Karpas-422 (cell line): ENCODE results near the gene GNAL. TPM values are rescaled to one million over a fixed set of nuclear protein-coding genes. Genes with fewer than 3 reads are reported as not detected.

Experiments used
- DNase-seq: peaks from one replicate; pipeline ENCODE4 v3.0.0-alpha.2; 2015
- H2AFZ ChIP-seq: fragments of 200-600 bp; sonication (generic); 2 replicates; pipeline ENCODE4 v1.6.1; 2014; ENCODE audit warnings: antibody characterized with exemption, low read length, mixed read lengths
- H3K27ac ChIP-seq: fragments of 200-600 bp; sonication (generic); 2 replicates; pipeline ENCODE4 v1.5.1; 2014; ENCODE audit warnings: mild to moderate bottlenecking, low read length, moderate library complexity
- H3K27me3 ChIP-seq: fragments of 200-600 bp; sonication (generic); 2 replicates; pipeline ENCODE4 v1.6.1; 2014; ENCODE audit warnings: low read length, mixed read lengths
- H3K36me3 ChIP-seq: fragments of 200-600 bp; sonication (generic); 2 replicates; pipeline ENCODE4 v1.6.1; 2014; ENCODE audit warnings: low read length, mixed read lengths; ENCODE audit not compliant: insufficient read depth
- H3K4me1 ChIP-seq: fragments of 200-600 bp; sonication (generic); 2 replicates; pipeline ENCODE4 v1.6.1; 2014; ENCODE audit warnings: mild to moderate bottlenecking, low read length, mixed read lengths
- H3K4me2 ChIP-seq: fragments of 200-600 bp; sonication (generic); 2 replicates; pipeline ENCODE4 v1.6.1; 2014; ENCODE audit warnings: low read length, low read depth, mild to moderate bottlenecking; ENCODE audit not compliant: poor library complexity, severe bottlenecking
- H3K4me3 ChIP-seq: fragments of 200-600 bp; sonication (generic); 2 replicates; pipeline ENCODE4 v1.5.1; 2014; ENCODE audit warnings: mild to moderate bottlenecking, antibody characterized with exemption, low read length, mixed read lengths
- H3K79me2 ChIP-seq: fragments of 200-600 bp; sonication (generic); 2 replicates; pipeline ENCODE4 v1.6.1; 2014; ENCODE audit warnings: mild to moderate bottlenecking, low read length, mixed read lengths
- H3K9ac ChIP-seq: fragments of 200-600 bp; sonication (generic); 2 replicates; pipeline ENCODE4 v1.6.0; 2014; ENCODE audit warnings: low read length
- H3K9me2 ChIP-seq: fragments of 200-600 bp; sonication (generic), shearing (Covaris generic); replicated peaks from 2 replicates; pipeline ENCODE4 v1.6.0; 2014; ENCODE audit warnings: mild to moderate bottlenecking, low read length, moderate library complexity; ENCODE audit not compliant: insufficient read depth
- H3K9me3 ChIP-seq: fragments of 300-700, 200-600 bp; sonication (generic); 2 replicates; pipeline ENCODE4 v1.6.1; 2014; ENCODE audit warnings: low read length, mixed read lengths
- H4K20me1 ChIP-seq: fragments of 200-600 bp; sonication (generic); 2 replicates; pipeline ENCODE4 v1.6.1; 2014; ENCODE audit warnings: mild to moderate bottlenecking, antibody characterized with exemption, low read length, low read depth; ENCODE audit not compliant: insufficient read depth
- total RNA-seq: library from RNA; depleted of rRNA; stranded (reverse); fragments of >200 nt; shearing (Covaris generic); gene quantifications from 2 replicates; pipeline ENCODE4 v1.2.3, GENCODE V29; 2014; ENCODE audit warnings: low replicate concordance

The GNAL gene
- total RNA-seq, 1 experiment from 2014 or later, result not detected

GRCh38 chr18:11800566-11801334, 111.7 kb downstream of the GNAL start:
- H3K27ac ChIP-seq, result no peak overlapping the region
- H3K4me1 ChIP-seq, result no peaks in the 10 kb centered on the region
- H3K9me3 ChIP-seq, result no peaks in the 10 kb centered on the region
- no peak overlapping the region for H3K9ac ChIP-seq
- H3K36me3 ChIP-seq, result no peaks in the 10 kb centered on the region
- H3K27me3 ChIP-seq, result no peaks in the 10 kb centered on the region
- no peak overlapping the region for H3K4me2 ChIP-seq
- H3K79me2 ChIP-seq, result no peaks in the 10 kb centered on the region
- no peak overlapping the region for H2AFZ ChIP-seq
- H3K4me3 ChIP-seq, result no peak overlapping the region
- DNase-seq, result no peak
- no peaks in the 10 kb centered on the region for H4K20me1 ChIP-seq
- no peaks in the 10 kb centered on the region for H3K9me2 ChIP-seq

GRCh38 chr18:11801573-11801972, 112.5 kb downstream of the GNAL start:
- no peaks in the 10 kb centered on the region for H3K9me3 ChIP-seq
- no peak overlapping the region for H2AFZ ChIP-seq
- H3K4me1 ChIP-seq, result no peaks in the 10 kb centered on the region
- no peaks in the 10 kb centered on the region for H3K9me2 ChIP-seq
- no peak for DNase-seq
- no peak overlapping the region for H3K4me3 ChIP-seq
- H3K9ac ChIP-seq, result no peak overlapping the region
- H3K4me2 ChIP-seq, result no peak overlapping the region
- no peaks in the 10 kb centered on the region for H3K36me3 ChIP-seq
- H4K20me1 ChIP-seq, result no peaks in the 10 kb centered on the region
- H3K27ac ChIP-seq, result no peak overlapping the region
- H3K27me3 ChIP-seq, result no peaks in the 10 kb centered on the region
- no peaks in the 10 kb centered on the region for H3K79me2 ChIP-seq

DNA sequence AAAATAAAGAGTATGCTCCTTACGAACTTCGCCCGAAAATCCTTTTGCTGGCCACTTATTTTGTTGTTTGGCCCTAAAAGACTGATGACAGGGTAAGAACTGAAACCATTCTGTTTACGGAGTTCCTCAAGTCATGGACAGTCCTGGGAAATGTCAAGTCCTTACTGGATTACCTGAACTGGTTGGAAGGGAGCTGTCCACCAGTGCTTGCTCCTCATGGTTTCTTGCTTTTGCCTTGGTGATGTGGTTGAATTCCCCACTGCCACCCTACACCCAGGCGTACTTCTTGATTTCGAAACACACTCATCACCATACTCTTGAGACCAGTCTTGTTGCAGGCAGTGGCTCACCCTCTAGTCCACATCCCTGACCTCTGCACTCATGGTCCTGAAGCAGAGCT, 113.1 kb downstream of the GNAL start:
- Histone ChIP-seq H3K9me2 (no peaks in the 10 kb centered on the region), H3K4me2 (no peak overlapping the region), H2AFZ (no peak overlapping the region), H3K4me1 (no peaks in the 10 kb centered on the region), H3K79me2 (no peaks in the 10 kb centered on the region), H3K4me3 (no peak overlapping the region), H3K9me3 (no peaks in the 10 kb centered on the region), H3K27ac (no peak overlapping the region), H3K9ac (no peak overlapping the region), H3K27me3 (no peaks in the 10 kb centered on the region), H3K36me3 (no peaks in the 10 kb centered on the region), H4K20me1 (no peaks in the 10 kb centered on the region)
- no peak for DNase-seq

DNA sequence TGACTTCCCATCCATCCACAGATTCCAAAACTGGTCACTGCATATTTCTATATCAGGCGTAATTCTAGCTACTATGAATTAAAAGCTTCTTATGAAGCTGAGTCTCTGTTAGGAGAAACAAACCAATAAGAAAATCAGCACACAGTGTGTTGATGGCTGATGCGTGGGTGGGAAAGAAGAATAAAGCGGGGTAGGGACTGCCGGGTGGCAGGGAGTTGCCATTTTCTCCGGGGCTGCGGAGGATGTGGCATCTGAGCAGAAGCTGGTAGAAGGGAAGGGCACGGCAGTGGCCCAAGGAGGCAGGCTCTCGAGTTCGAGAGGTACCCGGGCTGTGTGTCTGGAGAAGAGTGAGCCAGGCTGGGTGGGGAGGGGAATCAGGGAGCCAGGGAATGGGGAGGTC, 113.5 kb downstream of the GNAL start:
- no peaks in the 10 kb centered on the region for H3K36me3 ChIP-seq
- H3K9me2 ChIP-seq, result no peaks in the 10 kb centered on the region
- no peak overlapping the region for H3K4me3 ChIP-seq
- H3K9me3 ChIP-seq, result no peaks in the 10 kb centered on the region
- H3K4me1 ChIP-seq, result no peaks in the 10 kb centered on the region
- H3K79me2 ChIP-seq, result no peaks in the 10 kb centered on the region
- no peak overlapping the region for H3K9ac ChIP-seq
- no peaks in the 10 kb centered on the region for H4K20me1 ChIP-seq
- no peak overlapping the region for H3K4me2 ChIP-seq
- H3K27me3 ChIP-seq, result no peaks in the 10 kb centered on the region
- H2AFZ ChIP-seq, result no peak overlapping the region
- no peak for DNase-seq
- no peak overlapping the region for H3K27ac ChIP-seq

DNA sequence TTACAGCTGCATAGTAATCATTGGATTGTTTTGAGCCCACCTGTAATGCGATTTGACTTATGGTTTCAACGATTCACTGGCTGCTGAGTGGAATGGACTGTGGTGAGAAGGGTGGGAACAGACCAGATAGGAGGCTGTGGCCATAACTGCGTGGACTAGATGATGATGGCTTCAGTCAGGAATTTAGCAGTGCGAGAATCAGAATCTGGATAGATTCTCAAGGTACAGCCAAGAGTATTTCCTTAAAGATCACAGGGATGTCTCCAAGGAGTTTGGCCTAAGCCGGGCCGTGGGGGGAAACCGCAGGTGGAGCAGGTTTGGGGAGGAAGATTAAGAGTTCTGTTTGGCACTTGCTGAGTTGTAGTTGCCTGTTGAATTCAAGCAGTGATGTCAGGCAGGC, 118.2 kb downstream of the GNAL start:
- Histone ChIP-seq H3K4me2 (no peak overlapping the region), H3K27ac (no peak overlapping the region)
- no peak for DNase-seq

GRCh38 chr18:11808001-11808855, 119.2 kb downstream of the GNAL start:
- no peaks in the 10 kb centered on the region for H3K79me2 ChIP-seq
- no peaks in the 10 kb centered on the region for H3K4me1 ChIP-seq
- no peak overlapping the region for H2AFZ ChIP-seq
- no peak overlapping the region for H3K4me3 ChIP-seq
- H3K4me2 ChIP-seq, result no peak overlapping the region
- no peak overlapping the region for H3K27ac ChIP-seq
- no peak overlapping the region for H3K9ac ChIP-seq
- no peaks in the 10 kb centered on the region for H3K27me3 ChIP-seq
- H3K36me3 ChIP-seq, result no peaks in the 10 kb centered on the region
- no peaks in the 10 kb centered on the region for H3K9me3 ChIP-seq
- H3K9me2 ChIP-seq, result no peaks in the 10 kb centered on the region
- no peak for DNase-seq
- no peaks in the 10 kb centered on the region for H4K20me1 ChIP-seq

More for the DNA sequence above, 118.2 kb downstream of the GNAL start:
- no peaks in the 10 kb centered on the region for H3K36me3 ChIP-seq
- H3K9me2 ChIP-seq, result no peaks in the 10 kb centered on the region
- H3K27me3 ChIP-seq, result no peaks in the 10 kb centered on the region
- no peak overlapping the region for H3K9ac ChIP-seq
- no peak overlapping the region for H2AFZ ChIP-seq
- H3K9me3 ChIP-seq, result no peaks in the 10 kb centered on the region
- H3K4me1 ChIP-seq, result no peaks in the 10 kb centered on the region
- H3K4me3 ChIP-seq, result no peak overlapping the region
- H3K79me2 ChIP-seq, result no peaks in the 10 kb centered on the region
- H4K20me1 ChIP-seq, result no peaks in the 10 kb centered on the region

DNA sequence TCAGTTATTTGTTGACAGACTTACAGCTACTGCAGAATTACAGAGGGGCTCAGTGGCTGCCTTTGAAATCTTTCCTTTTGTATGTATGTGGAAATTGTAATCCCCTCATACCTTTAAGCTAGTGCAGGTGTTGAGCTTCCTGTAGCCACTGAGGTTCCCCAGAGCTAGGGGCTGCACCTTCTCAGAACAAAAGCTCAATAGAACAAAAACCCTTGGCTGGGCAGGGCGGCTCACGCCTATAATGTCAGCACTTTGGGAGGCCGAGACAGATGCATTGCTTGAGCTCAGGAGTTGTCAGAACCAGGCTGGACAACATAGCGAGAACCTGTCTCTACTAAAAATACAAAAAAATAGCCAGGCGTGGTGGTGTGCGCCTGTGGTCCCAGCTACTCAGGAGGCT, 120.8 kb downstream of the GNAL start:
- no peaks in the 10 kb centered on the region for H3K4me1 ChIP-seq
- H2AFZ ChIP-seq, result no peak overlapping the region
- no peaks in the 10 kb centered on the region for H3K79me2 ChIP-seq
- no peaks in the 10 kb centered on the region; the same call in 1 of the 2 replicates for H3K27me3 ChIP-seq
- H3K9me2 ChIP-seq, result no peaks in the 10 kb centered on the region
- no peak overlapping the region for H3K4me3 ChIP-seq
- no peak overlapping the region for H3K27ac ChIP-seq
- H3K9me3 ChIP-seq, result no peaks in the 10 kb centered on the region
- H4K20me1 ChIP-seq, result no peaks in the 10 kb centered on the region
- H3K4me2 ChIP-seq, result no peak overlapping the region
- DNase-seq, result no peak
- H3K36me3 ChIP-seq, result no peaks in the 10 kb centered on the region
- no peak overlapping the region for H3K9ac ChIP-seq

GRCh38 chr18:11810379-11810778, 121.3 kb downstream of the GNAL start:
- Histone ChIP-seq H3K4me1 (no peaks in the 10 kb centered on the region), H3K9me2 (no peaks in the 10 kb centered on the region), H3K79me2 (no peaks in the 10 kb centered on the region), H3K4me2 (no peak overlapping the region), H4K20me1 (no peaks in the 10 kb centered on the region), H3K9ac (no peak overlapping the region), H3K27me3 (no peaks in the 10 kb centered on the region; the same call in 1 of the 2 replicates), H3K9me3 (no peaks in the 10 kb centered on the region), H3K36me3 (no peaks in the 10 kb centered on the region), H3K4me3 (no peak overlapping the region), H2AFZ (no peak overlapping the region), H3K27ac (no peak overlapping the region)
- DNase-seq, result no peak
